Left renal pelvis (tissue), 4 donors: ENCODE data around the gene DSCAM. TPM values are rescaled to one million over a fixed set of nuclear protein-coding genes. Genes with fewer than 3 reads are reported as not detected.
"Not testable (repeated sequence)": the region's sequence is repeated elsewhere in the genome, so short reads cannot be mapped to it uniquely, and the experiment has no call there.

ENCODE experiments used
- DNase-seq, 4 donors: peaks; one replicate each; pipeline ENCODE4 v3.0.0-alpha.2; 2013; ENCODE audit warnings: low read depth in 4 of 4, low spot score in 3 of 4
- polyA plus RNA-seq, 4 donors: library from polyadenylated mRNA; unstranded; fragments of 120-200 nt; gene quantifications; one replicate each; pipeline ENCODE4 v1.2.1, GENCODE V29; 2013; ENCODE audit not compliant: insufficient read length in 4 of 4

DSCAM gene, protein sequence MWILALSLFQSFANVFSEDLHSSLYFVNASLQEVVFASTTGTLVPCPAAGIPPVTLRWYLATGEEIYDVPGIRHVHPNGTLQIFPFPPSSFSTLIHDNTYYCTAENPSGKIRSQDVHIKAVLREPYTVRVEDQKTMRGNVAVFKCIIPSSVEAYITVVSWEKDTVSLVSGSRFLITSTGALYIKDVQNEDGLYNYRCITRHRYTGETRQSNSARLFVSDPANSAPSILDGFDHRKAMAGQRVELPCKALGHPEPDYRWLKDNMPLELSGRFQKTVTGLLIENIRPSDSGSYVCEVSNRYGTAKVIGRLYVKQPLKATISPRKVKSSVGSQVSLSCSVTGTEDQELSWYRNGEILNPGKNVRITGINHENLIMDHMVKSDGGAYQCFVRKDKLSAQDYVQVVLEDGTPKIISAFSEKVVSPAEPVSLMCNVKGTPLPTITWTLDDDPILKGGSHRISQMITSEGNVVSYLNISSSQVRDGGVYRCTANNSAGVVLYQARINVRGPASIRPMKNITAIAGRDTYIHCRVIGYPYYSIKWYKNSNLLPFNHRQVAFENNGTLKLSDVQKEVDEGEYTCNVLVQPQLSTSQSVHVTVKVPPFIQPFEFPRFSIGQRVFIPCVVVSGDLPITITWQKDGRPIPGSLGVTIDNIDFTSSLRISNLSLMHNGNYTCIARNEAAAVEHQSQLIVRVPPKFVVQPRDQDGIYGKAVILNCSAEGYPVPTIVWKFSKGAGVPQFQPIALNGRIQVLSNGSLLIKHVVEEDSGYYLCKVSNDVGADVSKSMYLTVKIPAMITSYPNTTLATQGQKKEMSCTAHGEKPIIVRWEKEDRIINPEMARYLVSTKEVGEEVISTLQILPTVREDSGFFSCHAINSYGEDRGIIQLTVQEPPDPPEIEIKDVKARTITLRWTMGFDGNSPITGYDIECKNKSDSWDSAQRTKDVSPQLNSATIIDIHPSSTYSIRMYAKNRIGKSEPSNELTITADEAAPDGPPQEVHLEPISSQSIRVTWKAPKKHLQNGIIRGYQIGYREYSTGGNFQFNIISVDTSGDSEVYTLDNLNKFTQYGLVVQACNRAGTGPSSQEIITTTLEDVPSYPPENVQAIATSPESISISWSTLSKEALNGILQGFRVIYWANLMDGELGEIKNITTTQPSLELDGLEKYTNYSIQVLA (N-terminal part only)
- polyA plus RNA-seq: under 1 TPM; 0.06 to 0.14 (median 0.09) TPM

DNA sequence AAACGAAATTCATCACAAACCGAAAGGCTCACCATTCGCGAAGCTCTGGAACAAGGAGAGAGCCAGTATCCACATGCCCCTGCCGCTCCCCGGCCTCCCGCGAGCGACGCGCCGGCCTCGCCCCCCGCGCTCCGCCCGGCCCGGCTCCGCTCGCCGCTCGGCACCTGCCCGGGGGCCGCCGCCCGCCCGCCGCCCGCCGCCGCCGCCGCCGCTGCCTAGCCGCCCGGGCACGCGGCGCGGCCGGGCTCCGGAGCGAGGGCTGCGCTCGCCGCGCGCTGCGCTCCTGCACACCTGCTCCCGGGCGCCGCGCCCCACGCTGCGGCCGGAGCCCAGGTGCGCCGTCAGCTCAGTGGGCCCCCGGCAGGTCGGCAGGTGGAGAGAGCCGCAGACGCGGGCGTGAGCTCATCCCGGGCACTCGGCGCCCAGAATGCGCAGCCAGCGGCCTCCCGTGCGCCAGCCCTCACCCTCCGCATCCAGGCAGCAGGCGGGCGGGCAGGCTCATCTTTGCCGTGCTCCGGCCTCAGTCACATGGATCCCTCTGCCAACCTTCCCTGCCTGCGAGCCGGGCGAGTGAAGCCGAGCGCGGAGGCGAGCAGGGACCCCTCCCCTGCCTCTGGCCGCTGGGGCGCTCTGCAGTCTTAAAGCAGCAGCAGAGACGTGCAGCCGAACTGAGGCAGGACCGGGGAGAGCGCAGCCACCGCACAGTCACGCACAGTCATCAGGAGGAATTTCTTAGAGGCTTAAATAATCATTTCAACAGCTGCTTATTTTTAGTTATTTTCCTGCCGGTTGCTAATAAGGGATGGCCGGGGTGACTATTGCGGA lies at the start of gene DSCAM:
TSS of gene DSCAM (minus strand) at position 572 of the 825 bp plus-strand sequence. CDS start at position 75, 497 bp downstream.
- no peak for DNase-seq

GRCh38 chr21:40895697-40896096 lies 48.7 kb upstream of the DSCAM start:
- not testable (repeated sequence) for DNase-seq

DNA sequence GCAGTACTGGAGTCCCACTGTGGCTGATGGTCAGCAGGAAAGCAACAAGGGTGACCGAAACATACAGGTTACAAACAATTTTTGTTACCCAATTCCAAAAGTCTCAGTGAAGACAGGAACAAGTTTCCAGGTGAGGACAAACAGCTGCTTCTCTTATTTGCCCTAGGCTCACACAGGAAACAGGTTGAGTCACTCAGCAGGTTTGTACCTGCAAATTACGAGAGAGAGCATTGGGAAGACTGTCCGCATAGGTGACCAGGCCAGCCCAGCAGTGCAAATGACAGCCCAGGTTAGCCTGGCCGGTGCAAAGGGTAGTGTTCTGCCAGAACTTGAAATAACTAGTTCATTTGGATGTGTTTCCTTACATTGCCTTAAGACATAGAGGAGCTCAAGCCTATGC lies 40.0 kb upstream of the DSCAM start:
- no peak for DNase-seq

DNA sequence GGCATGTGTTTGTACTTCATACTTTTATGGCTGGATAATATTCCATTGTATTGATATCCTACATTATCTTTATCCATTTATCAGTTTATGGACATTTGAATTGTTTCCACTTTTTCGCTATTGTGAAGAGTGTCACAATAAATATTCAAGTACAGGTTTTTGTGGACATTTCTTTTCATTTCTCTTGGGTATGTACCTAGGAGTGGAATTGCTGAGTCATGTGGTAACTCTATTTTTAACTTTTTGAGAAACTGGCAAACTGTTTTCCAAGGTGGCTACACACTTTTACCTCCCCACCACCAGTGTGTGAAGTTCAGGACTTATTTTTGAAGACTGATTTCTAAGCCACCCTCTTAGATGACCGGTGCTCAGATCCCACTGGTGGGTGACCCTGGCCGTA lies 39.0 kb upstream of the DSCAM start:
- DNase-seq: no peak

- no peak for DNase-seq
These were observed 35.4 kb upstream of the DSCAM start for GRCh38 chr21:40882192-40882915.

DNA sequence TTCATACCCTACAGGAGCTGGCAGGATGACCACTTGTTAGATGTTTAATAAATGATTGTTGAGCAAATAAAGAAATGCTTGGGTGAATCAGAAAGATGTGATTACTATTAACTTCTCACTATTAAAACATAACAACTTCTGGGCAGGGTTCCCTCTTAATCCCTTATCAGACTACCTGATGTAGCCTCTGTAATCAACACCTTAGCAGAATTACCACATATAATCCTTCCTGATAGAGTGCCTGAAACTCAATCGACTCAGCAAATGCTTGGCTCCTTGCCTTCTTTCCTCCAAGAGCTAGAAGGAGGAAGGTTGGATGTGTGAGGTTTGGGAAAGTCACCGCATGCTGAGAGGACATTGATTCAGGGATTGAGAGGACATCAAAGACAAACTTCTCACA lies 34.8 kb upstream of the DSCAM start:
- no peak for DNase-seq

GRCh38 chr21:40871099-40871498 lies 24.1 kb upstream of the DSCAM start:
- no peak for DNase-seq

DNA sequence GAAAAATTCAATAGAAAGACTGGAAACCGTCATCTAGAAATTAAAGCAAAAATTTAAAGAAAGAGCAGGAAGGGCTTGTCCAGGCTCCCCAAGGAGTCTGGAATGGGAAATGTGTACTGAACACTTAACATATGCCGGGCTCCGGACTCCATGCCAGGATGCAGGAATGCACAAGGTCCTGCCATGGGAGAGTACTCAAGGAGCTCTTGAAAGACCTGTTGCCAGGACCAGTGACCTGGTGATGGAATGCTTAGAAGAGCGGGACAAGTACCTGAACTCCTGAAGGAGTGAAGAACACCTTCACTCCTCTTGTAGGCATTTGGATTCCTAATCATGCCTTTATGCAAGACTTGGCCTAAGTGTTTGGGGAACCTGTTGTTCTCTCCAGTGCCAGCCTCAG lies 16.9 kb upstream of the DSCAM start:
- no peak for DNase-seq

GRCh38 chr21:40858517-40858916 lies 11.6 kb upstream of the DSCAM start:
- DNase-seq: no peak

DNA sequence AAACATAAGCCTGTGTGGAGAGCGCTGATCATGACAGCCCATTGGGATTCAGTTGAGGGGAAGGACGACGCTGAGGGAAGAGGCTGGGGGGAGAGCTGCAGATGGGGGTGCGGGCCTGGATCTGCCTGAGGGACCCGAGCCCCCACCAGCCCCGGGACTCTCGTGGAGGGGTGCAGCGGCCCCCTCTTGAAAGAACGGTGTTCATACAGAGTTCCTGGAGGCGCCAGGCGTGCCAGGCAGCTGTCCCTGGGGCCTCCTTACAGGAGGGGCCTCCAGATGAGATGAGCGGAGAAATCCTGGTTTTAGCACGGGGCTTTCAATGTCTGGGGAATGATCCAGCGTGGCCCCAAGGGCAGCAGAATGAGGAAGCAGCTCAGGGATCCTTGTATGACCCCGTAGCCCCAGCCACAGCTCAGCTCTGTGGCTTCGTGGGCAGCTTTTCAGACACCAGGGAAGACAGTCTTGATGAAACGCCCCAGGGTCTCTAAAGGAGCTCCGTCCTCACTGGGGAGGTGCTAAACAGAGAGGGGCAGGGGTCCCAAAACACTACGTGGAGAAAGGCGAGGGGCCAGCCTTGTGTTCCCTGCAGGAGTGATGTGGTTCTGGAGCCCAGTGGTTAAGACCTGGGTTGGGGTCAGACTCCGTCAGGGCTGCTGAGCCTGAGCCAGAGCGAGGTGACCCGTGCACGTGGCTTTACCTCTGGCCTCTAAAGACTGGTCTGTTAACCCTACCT lies 7.2 kb upstream of the DSCAM start:
- no peak for DNase-seq

DNA sequence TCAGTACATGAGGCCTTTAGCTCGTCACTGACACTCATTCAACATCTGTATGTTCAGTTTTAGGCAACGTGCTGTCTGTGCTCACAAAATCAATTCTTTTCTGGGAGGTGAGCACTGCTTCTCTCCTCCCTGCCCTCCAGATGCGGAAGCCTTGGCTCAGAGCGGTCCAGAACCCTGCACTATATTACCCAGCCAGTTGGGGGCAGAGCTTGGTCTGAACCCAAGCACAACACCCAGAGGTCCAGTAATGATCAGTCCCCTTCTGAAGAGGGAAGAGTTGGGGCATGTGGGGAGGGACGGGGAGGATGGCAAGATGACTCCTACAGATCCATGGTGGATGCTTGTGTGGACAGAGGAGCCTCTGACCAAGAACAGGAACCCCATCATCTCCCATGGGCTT lies 5.6 kb upstream of the DSCAM start:
- no peak for DNase-seq

DNA sequence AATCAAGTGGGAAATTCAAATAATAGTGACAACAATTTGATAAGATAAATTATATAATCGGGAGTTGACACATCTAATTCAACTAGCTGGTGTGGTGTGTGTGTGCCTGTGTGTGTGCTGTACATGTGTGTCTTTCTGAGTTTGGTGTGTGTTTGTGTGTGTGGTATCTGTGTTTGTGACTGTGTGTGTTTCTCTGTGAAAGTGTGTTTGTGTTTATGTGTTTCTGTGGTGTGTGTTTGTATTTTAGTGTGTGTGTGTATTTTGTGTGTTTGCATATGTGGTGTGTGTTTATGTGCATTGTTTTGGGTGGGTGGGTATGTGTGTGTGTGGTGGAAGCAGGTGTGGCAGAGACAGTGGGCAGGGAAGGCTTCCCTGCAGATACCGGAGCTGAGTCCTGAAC lies 4.8 kb upstream of the DSCAM start:
- DNase-seq: no peak

GRCh38 chr21:40850071-40850470 lies 3.1 kb upstream of the DSCAM start:
- no peak for DNase-seq

DNA sequence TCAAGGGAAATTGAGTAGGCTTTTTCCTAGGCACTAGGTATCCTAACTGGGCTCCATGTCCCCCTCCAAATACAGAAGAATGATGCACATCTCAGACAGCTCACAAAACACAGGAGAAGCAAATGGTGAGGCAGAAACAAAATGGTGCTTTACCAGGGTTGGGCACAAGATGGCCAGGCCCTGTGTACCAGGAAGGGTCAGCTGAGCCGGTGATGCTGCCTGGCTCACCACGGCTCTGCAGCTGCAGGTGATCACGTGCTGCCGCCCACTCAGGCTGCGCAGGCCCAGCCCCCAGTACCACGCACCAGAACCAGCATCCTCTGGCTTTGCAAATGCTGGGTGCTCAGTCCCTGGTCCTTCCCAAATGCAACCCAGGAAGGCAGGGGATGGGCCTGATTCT lies 993 bp upstream of the DSCAM start:
- DNase-seq: no peak

- DNase-seq: no peak
These were observed 855 bp downstream of the DSCAM start for GRCh38 chr21:40846103-40846502.

- DNase-seq: no peak
These were observed 1.4 kb downstream of the DSCAM start for GRCh38 chr21:40845441-40845995.

DNA sequence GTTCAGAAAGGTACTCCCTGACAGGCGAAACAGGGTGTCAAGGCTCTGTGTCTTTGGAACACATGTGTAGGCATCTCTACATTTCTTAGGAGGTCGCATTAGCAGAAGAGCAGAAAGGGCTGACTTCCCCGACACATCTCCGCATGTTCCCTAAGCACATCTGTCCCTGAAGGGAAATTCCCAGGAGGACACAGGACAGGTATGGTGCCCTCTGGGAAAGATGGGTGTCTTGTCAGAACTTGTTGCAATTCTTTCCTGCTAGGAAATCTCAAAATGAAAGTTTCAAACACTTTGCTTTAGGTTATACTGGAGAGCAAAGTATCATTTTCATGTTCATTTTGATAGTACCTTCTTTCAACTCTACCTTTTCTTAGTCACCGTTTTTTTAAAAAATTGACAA lies 2.0 kb downstream of the DSCAM start:
- no peak for DNase-seq

DNA sequence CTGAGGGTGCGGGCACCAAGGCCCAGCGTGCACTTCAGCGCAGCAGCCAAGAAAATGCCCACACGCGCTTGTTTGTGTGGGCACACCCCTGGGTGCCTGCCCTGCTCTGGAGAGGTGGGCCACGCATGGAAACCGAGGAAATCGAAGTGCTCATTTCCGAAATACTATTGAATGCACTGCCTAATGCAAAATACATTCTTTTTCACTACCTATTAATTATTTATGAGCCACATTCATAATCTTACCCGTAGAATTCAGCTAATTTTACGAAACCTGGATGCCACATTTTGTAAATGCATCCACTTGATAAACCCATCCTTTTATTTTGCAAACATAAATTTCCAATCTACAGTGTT lies 4.8 kb downstream of the DSCAM start:
- no peak for DNase-seq
